Stimulated activated CD8-positive, alpha-beta memory T cell treated with anti-CD3 and anti-CD28 coated beads, Interleukin-15, amount 100 ng/mL, for 48 hours (primary cell): ENCODE measurements around the gene TMEM51.

Experiments
- DNase-seq, 2 donors: peaks; one replicate each; pipeline ENCODE4 v3.0.0-alpha.2; 2020; ENCODE audit warnings: low read depth in 2 of 2

TMEM51 gene

GRCh38 chr1:15153184-15153841 lies at the start of gene TMEM51:
TSS of gene TMEM51 (plus strand) at chr1:15153747. CDS start at chr1:15215088, 61,341 bp downstream.
- DNase-seq: no peak

GRCh38 chr1:15103906-15104305 lies 49.6 kb upstream of the TMEM51 start:
- DNase-seq: no peak

- no peak for DNase-seq
Measured at GRCh38 chr1:15104768-15105167, 48.8 kb upstream of the TMEM51 start.

- DNase-seq: no peak
Measured at GRCh38 chr1:15106608-15107007, 46.9 kb upstream of the TMEM51 start.

GRCh38 chr1:15107058-15107687 lies 46.4 kb upstream of the TMEM51 start:
- DNase-seq: no peak

- no peak for DNase-seq
Measured at GRCh38 chr1:15107911-15108310, 45.6 kb upstream of the TMEM51 start.

- DNase-seq: no peak
Measured at GRCh38 chr1:15110128-15110866, 43.2 kb upstream of the TMEM51 start.

GRCh38 chr1:15110867-15111230 lies 42.7 kb upstream of the TMEM51 start:
- no peak for DNase-seq

GRCh38 chr1:15113146-15113545 lies 40.4 kb upstream of the TMEM51 start:
- no peak for DNase-seq

- DNase-seq: no peak
Measured at GRCh38 chr1:15114884-15115283, 38.7 kb upstream of the TMEM51 start.

- DNase-seq: no peak
Measured at GRCh38 chr1:15115542-15116330, 37.8 kb upstream of the TMEM51 start.

- no peak for DNase-seq
Measured at GRCh38 chr1:15116966-15117365, 36.6 kb upstream of the TMEM51 start.

GRCh38 chr1:15117671-15118325 lies 35.7 kb upstream of the TMEM51 start:
- no peak for DNase-seq

GRCh38 chr1:15118579-15118978 lies 35.0 kb upstream of the TMEM51 start:
- DNase-seq: no peak

GRCh38 chr1:15120251-15120945 lies 33.1 kb upstream of the TMEM51 start:
- no peak for DNase-seq

GRCh38 chr1:15122331-15122730 lies 31.2 kb upstream of the TMEM51 start:
- DNase-seq: no peak

- no peak for DNase-seq
Measured at GRCh38 chr1:15123270-15123669, 30.3 kb upstream of the TMEM51 start.

GRCh38 chr1:15123925-15124324 lies 29.6 kb upstream of the TMEM51 start:
- no peak for DNase-seq

GRCh38 chr1:15124362-15125100 lies 29.0 kb upstream of the TMEM51 start:
- DNase-seq: no peak

- no peak for DNase-seq
Measured at GRCh38 chr1:15125101-15125745, 28.3 kb upstream of the TMEM51 start.
